GM19468 (cell line): ENCODE results near the gene ZNF236.
"Not testable (repeated sequence)": the region's sequence is repeated elsewhere in the genome, so short reads cannot be mapped to it uniquely, and the experiment has no call there.

Experiments used
- ATAC-seq: cut with Tn5 transposase; IDR thresholded peaks from one replicate; pipeline ENCODE4 v1.9.1; 2021; ENCODE audit warnings: mild to moderate bottlenecking, moderate library complexity, moderate number of reproducible peaks; ENCODE audit not compliant: unreplicated experiment; ENCODE audit errors: extremely low read depth

Gene ZNF236

GRCh38 chr18:77015169-77015568 is 192.8 kb downstream of the ZNF236 start:
- no peak for ATAC-seq

GRCh38 chr18:77015771-77016710 is 193.7 kb downstream of the ZNF236 start:
- ATAC-seq: no peak

GRCh38 chr18:77016936-77017335 is 194.6 kb downstream of the ZNF236 start:
- ATAC-seq: no peak

- ATAC-seq: no peak
Observed at GRCh38 chr18:77017355-77017754, 195.0 kb downstream of the ZNF236 start.

GRCh38 chr18:77018650-77019049 is 196.3 kb downstream of the ZNF236 start:
- ATAC-seq: not testable (repeated sequence)

- ATAC-seq: no peak
Observed at GRCh38 chr18:77019641-77020040, 197.3 kb downstream of the ZNF236 start.
